ENCODE results near the gene HTR1D. TPM values are rescaled to one million over a fixed set of nuclear protein-coding genes. Genes with fewer than 3 reads are reported as not detected.

Gene HTR1D, protein sequence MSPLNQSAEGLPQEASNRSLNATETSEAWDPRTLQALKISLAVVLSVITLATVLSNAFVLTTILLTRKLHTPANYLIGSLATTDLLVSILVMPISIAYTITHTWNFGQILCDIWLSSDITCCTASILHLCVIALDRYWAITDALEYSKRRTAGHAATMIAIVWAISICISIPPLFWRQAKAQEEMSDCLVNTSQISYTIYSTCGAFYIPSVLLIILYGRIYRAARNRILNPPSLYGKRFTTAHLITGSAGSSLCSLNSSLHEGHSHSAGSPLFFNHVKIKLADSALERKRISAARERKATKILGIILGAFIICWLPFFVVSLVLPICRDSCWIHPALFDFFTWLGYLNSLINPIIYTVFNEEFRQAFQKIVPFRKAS
- total RNA-seq (1.5 and 2.2 TPM in 2 replicates), polyA plus RNA-seq (1.9 TPM in 2 replicates), polyA minus RNA-seq (0.93 and 1.6 TPM in 2 replicates), Bru-seq, nascent RNA (percentile 33 among the genes with signal in this experiment), BruChase-seq, experiment 1, labeled RNA remaining after a 6-hour chase (percentile 67 among the genes with signal in this experiment), BruChase-seq, experiment 2, labeled RNA remaining after a 2-hour chase (percentile 58 among the genes with signal in this experiment)
- polyA plus RNA-seq (2011; cell fraction: cytosol; rRNA removed) = 1.8 TPM in 2 replicates
- 0.91 and 0.98 TPM in 2 replicates for polyA plus RNA-seq (2011; cell fraction: nucleus; rRNA removed)
- polyA plus RNA-seq (2012) = 4.3 and 5.4 TPM in 2 replicates
- polyA minus RNA-seq (2011; cell fraction: cytosol; rRNA and poly(A)+ RNA removed) = 3.3 TPM
- 0.96 and 1.1 TPM in 2 replicates for polyA minus RNA-seq (2011; cell fraction: nucleus; rRNA and poly(A)+ RNA removed)
- long read RNA-seq, partial matches to known transcripts = 0 of 2 reads
- long read RNA-seq, other reads (novel, unspliced or antisense) = 0 of 2 reads

DNA sequence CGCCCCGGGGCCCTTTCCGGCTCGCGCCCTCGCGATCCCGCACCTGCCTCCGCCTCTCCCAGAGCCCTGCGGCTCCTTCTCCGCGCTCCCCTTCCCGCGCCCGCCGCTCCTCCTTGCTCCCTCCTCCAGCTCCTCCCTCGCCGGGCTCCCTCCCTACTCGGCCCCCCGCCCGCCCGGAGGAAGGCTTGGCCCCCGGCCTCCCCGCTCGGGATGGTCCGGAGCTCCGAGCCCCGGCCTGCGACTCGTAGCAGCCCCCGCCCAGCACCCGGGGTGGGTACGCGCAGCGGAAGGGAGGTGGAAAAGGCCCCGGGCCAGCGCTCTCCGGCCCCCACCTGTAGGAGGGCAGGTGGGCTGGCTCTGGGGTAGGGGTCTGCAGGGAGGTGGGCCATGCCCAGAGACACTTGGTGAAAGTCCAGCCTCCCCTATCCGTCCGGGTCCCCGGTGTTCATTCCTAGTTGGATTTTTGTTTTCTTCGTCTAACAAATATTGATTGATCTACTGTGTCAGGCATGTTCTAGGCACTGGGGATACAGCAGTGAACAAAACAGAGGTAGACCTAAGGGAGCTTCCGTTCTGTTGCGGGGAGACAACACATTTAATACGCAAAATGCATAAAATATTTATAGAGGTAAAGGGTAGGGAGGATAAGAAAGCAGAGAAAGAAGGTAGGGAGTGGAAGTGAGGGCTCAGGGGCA lies at the start of gene HTR1D:
HTR1D (minus strand) TSS at position 82 of the 695 bp plus-strand sequence. CDS start 23,283 bp downstream, outside the sequence.
- ChIA-PET CTCF (interaction anchor here (0.7 to 4.4 kb wide), 14 partner anchors 9 to 241 kb away, joined by 3 to 26 read pairs (median 5); partner anchors contain the start of gene HNRNPR), POLR2A (no interaction called here)
- H3K4me2 ChIP-seq (ENCODE audit: insufficient read depth, low read length) = peak within 1 kb of the TSS; percentile 57
- DNase-seq (ENCODE audit: low read depth, low spot score) (no peak), FAIRE-seq (no peak)
- intact Hi-C loops (cut with micrococcal nuclease) (no loop called here), dilution Hi-C loops (cut with MboI; ENCODE audit: extremely low pct_ligation_motif_present, low sequenced_read_pairs) (no loop called here)
- no TSS peak for BruUV-seq (replicated peaks)
- H3K79me2 ChIP-seq (ENCODE audit: control insufficient read depth, insufficient read depth, low read length) = no peaks in the 10 kb centered on the region
- H3K36me3 ChIP-seq (ENCODE audit: control insufficient read depth in 2 of 2, extremely low read depth in 1 of 2, insufficient read depth in 2 of 2, low read length in 2 of 2) = no peaks in the 10 kb centered on the region
- H3K4me1 ChIP-seq (ENCODE audit: control insufficient read depth, extremely low read depth, insufficient read depth, low read length) = peaks cover 6% of the 10 kb centered on the region
- no peaks in the 10 kb centered on the region for H3K9me1 ChIP-seq (replicated peaks; ENCODE audit: control insufficient read depth, extremely low read depth, insufficient read depth, low read length)
- H3K9ac ChIP-seq (replicated peaks; ENCODE audit: extremely low read depth, insufficient read depth, low read length) = peak within 1 kb of the TSS; percentile 65
- H3K27ac ChIP-seq (ENCODE audit: insufficient read depth, low read depth, low read length) = no peak within 1 kb of the TSS
- TF ChIP-seq EZH2 (IDR thresholded peaks at IDR 0.05; ENCODE audit: borderline replicate concordance, low read depth, low read length, severe bottlenecking) (peak; percentile 42), POLR2A (IDR thresholded peaks at IDR 0.05; ENCODE audit: low read depth, low read length) (no peak)
- peak within 1 kb of the TSS; percentile 49 to 60 (median 49) for H3K4me3 ChIP-seq (replicated peaks in 1 of 3; ENCODE audit: insufficient read depth in 1 of 3, low read depth in 1 of 3, low read length in 3 of 3)
- H2AFZ ChIP-seq (ENCODE audit: low read depth, low read length) = peak within 1 kb of the TSS; percentile 82
- peaks cover 0 to 7% of the 10 kb centered on the region in 2 experiments for H3K27me3 ChIP-seq (ENCODE audit: control insufficient read depth in 2 of 2, insufficient read depth in 2 of 2, low read length in 2 of 2)
- H3K9me3 ChIP-seq (replicated peaks; ENCODE audit: control insufficient read depth, insufficient read depth, low read length) = no peaks in the 10 kb centered on the region
- no peaks in the 10 kb centered on the region for H4K20me1 ChIP-seq (replicated peaks; ENCODE audit: control insufficient read depth, extremely low read depth, insufficient read depth, low read length)

DNA sequence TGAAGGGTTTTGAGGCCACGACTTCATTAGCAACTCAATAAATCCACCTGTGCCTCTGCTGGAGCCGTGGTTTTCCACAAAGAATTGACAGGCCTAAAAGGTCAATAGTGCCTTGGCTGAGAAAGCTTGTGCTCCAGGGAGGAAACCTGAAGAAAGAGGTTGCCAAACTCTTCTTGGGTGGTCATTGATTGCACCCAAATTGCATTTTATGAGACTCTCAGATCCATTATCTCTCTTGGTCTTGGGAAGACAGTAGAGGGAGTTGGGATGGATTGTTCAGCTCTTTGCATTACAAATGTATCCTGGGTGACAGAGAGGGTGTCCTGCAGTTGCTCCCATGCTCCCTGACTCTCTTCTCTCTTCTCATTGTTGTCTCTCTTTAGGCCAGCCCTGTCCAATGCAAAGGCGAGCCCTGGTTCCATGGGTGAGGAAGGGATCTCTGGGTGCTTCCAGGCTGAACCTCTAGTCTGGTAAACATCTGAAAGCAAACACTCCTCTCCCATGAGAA lies 46.1 kb upstream of the HTR1D start:
- Histone ChIP-seq H3K4me3 (replicated peaks in 1 of 3; ENCODE audit: insufficient read depth in 1 of 3, low read depth in 1 of 3, low read length in 3 of 3) (no peak overlapping the region), H4K20me1 (replicated peaks; ENCODE audit: control insufficient read depth, extremely low read depth, insufficient read depth, low read length) (no peaks in the 10 kb centered on the region), H3K9me1 (replicated peaks; ENCODE audit: control insufficient read depth, extremely low read depth, insufficient read depth, low read length) (no peaks in the 10 kb centered on the region), H3K79me2 (ENCODE audit: control insufficient read depth, insufficient read depth, low read length) (no peaks in the 10 kb centered on the region), H3K27me3 (ENCODE audit: control insufficient read depth in 2 of 2, insufficient read depth in 2 of 2, low read length in 2 of 2) (no peaks in the 10 kb centered on the region), H2AFZ (ENCODE audit: low read depth, low read length) (no peak overlapping the region), H3K36me3 (ENCODE audit: control insufficient read depth in 2 of 2, extremely low read depth in 1 of 2, insufficient read depth in 2 of 2, low read length in 2 of 2) (no peaks in the 10 kb centered on the region), H3K9ac (replicated peaks; ENCODE audit: extremely low read depth, insufficient read depth, low read length) (no peak overlapping the region), H3K27ac (ENCODE audit: insufficient read depth, low read depth, low read length) (no peak overlapping the region), H3K4me2 (ENCODE audit: insufficient read depth, low read length) (no peak overlapping the region), H3K4me1 (ENCODE audit: control insufficient read depth, extremely low read depth, insufficient read depth, low read length) (no peaks in the 10 kb centered on the region), H3K9me3 (replicated peaks; ENCODE audit: control insufficient read depth, insufficient read depth, low read length) (no peaks in the 10 kb centered on the region)
- TF ChIP-seq, protein P1, sequence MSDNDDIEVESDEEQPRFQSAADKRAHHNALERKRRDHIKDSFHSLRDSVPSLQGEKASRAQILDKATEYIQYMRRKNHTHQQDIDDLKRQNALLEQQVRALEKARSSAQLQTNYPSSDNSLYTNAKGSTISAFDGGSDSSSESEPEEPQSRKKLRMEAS (IDR thresholded peaks at IDR 0.05; ENCODE audit: insufficient read depth, insufficient read length) = no peak
- TF ChIP-seq GATA2 (IDR thresholded peaks at IDR 0.05; ENCODE audit: insufficient read depth, insufficient read length, low read depth, low read length) (no peak), FOS (IDR thresholded peaks at IDR 0.05; ENCODE audit: borderline replicate concordance, insufficient read depth, low read length) (no peak), JUN (IDR thresholded peaks at IDR 0.05; ENCODE audit: borderline replicate concordance, insufficient read depth, insufficient read length, low read depth) (no peak)
- TF ChIP-seq, protein P2, sequence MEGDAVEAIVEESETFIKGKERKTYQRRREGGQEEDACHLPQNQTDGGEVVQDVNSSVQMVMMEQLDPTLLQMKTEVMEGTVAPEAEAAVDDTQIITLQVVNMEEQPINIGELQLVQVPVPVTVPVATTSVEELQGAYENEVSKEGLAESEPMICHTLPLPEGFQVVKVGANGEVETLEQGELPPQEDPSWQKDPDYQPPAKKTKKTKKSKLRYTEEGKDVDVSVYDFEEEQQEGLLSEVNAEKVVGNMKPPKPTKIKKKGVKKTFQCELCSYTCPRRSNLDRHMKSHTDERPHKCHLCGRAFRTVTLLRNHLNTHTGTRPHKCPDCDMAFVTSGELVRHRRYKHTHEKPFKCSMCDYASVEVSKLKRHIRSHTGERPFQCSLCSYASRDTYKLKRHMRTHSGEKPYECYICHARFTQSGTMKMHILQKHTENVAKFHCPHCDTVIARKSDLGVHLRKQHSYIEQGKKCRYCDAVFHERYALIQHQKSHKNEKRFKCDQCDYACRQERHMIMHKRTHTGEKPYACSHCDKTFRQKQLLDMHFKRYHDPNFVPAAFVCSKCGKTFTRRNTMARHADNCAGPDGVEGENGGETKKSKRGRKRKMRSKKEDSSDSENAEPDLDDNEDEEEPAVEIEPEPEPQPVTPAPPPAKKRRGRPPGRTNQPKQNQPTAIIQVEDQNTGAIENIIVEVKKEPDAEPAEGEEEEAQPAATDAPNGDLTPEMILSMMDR (IDR thresholded peaks at IDR 0.05; ENCODE audit: extremely low read depth in 1 of 2, insufficient read depth in 1 of 2, low read depth in 1 of 2, low read length in 2 of 2) = no peak
- DNase-seq (ENCODE audit: low read depth, low spot score) (no peak), FAIRE-seq (no peak)
- no TSS peak for BruUV-seq (replicated peaks)
- ChIA-PET POLR2A (interaction anchor here (0.6 to 0.7 kb wide), 2 partner anchors 12 to 66 kb away, joined by 4 read pairs; no protein-coding TSS in a partner anchor), CTCF (interaction anchor here (1.0 to 1.9 kb wide), 4 partner anchors 12 to 47 kb away, joined by 3 to 9 read pairs (median 6); partner anchors contain the start of gene HTR1D)
- dilution Hi-C loops (cut with MboI; ENCODE audit: extremely low pct_ligation_motif_present, low sequenced_read_pairs) (no loop called here), intact Hi-C loops (cut with micrococcal nuclease) (no loop called here)

Data from endothelial cell of umbilical vein (primary cell).